Fibroblast of pulmonary artery (primary cell): ENCODE data around the gene AP1B1.

ENCODE experiments used
- DNase-seq: peaks from one replicate; pipeline ENCODE4 v3.0.0-alpha.2; 2010; ENCODE audit warnings: low read depth
- H3K4me3 ChIP-seq: replicated peaks from 2 replicates; pipeline ENCODE4 v1.5.1; 2011; ENCODE audit warnings: low read depth, mild to moderate bottlenecking, control low read depth, low read length, moderate library complexity
- TF ChIP-seq, protein P1 (sequence below): IDR thresholded peaks from 2 replicates; pipeline ENCODE4 v1.5.1; 2011; ENCODE audit warnings: mild to moderate bottlenecking, control low read depth, low read length, inconsistent platforms; ENCODE audit errors: missing control alignments

AP1B1 gene

DNA sequence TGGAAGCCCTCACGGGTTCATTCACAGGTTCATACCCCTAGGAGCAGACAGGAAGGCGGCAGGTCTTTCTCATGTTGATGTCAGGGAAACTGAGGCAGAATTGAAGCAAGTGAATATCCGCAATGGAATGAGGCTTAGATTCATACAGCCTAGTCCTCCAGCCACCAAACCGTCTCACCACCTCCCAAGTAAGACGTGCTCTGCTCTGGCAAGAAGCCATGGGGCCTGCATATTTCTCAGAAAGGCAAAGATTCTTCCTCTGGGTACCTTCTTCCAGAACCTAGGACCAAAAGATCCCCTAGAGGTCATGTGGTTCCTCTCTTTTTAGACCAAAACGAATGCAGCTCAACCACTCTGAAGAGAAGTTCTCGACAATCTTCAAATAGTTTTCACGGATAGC is 1.7 kb downstream of the AP1B1 start:
- no peak overlapping the region for H3K4me3 ChIP-seq
- DNase-seq, result no peak
- TF ChIP-seq, protein P1, sequence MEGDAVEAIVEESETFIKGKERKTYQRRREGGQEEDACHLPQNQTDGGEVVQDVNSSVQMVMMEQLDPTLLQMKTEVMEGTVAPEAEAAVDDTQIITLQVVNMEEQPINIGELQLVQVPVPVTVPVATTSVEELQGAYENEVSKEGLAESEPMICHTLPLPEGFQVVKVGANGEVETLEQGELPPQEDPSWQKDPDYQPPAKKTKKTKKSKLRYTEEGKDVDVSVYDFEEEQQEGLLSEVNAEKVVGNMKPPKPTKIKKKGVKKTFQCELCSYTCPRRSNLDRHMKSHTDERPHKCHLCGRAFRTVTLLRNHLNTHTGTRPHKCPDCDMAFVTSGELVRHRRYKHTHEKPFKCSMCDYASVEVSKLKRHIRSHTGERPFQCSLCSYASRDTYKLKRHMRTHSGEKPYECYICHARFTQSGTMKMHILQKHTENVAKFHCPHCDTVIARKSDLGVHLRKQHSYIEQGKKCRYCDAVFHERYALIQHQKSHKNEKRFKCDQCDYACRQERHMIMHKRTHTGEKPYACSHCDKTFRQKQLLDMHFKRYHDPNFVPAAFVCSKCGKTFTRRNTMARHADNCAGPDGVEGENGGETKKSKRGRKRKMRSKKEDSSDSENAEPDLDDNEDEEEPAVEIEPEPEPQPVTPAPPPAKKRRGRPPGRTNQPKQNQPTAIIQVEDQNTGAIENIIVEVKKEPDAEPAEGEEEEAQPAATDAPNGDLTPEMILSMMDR, result no peak

- TF ChIP-seq, protein P1, result no peak
- no peak overlapping the region for H3K4me3 ChIP-seq
- no peak for DNase-seq
These were observed 2.6 kb downstream of the AP1B1 start for GRCh38 chr22:29385748-29386147.

DNA sequence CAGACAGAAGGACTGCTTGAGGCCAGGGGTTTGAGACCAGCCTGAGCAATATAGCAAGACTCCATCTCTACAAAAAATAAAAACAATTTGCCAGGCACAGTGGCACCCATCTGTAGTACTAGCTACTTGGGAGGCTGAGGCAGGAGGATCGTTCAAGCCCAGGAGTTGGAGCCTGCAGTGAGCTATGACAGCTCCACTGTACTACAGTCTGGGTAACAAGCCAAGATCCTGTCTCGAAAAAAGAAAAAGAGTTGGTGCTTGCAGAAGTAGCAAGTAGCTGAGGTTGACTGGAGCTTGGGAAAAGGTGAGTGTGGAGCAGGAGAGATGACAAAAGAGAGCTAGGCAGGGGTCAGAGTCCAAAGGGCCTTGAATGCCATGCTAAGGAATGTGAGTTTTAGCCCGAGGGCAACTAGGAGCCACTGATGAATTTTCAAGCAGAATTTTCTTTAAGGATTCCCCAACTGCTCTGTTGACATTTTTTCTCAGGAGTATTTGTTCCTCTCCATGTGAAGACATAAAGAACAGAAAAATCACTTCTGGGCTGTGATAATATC is 3.1 kb downstream of the AP1B1 start:
- TF ChIP-seq, protein P1, result no peak
- no peak overlapping the region for H3K4me3 ChIP-seq
- no peak for DNase-seq

DNA sequence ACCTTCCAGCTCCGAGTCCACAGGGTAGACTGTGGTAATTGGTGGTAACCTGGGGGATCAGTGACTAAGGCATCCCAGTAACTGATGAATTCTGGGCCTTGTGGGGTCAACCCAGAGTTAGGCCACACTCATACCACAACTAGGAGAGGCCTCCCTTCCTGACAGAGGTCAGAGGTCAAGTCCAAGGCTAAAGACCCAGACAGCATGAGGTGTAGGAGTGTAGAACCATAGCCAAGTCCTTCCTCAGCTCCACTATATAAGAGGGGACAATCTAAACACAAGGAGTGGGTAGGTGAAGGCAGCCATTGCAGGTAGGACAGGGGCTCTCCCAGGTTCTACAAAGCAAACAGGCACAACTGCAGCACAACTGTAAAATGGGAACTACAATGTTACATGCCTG is 4.6 kb downstream of the AP1B1 start:
- H3K4me3 ChIP-seq, result no peak overlapping the region
- no peak for DNase-seq
- TF ChIP-seq, protein P1, result no peak

DNA sequence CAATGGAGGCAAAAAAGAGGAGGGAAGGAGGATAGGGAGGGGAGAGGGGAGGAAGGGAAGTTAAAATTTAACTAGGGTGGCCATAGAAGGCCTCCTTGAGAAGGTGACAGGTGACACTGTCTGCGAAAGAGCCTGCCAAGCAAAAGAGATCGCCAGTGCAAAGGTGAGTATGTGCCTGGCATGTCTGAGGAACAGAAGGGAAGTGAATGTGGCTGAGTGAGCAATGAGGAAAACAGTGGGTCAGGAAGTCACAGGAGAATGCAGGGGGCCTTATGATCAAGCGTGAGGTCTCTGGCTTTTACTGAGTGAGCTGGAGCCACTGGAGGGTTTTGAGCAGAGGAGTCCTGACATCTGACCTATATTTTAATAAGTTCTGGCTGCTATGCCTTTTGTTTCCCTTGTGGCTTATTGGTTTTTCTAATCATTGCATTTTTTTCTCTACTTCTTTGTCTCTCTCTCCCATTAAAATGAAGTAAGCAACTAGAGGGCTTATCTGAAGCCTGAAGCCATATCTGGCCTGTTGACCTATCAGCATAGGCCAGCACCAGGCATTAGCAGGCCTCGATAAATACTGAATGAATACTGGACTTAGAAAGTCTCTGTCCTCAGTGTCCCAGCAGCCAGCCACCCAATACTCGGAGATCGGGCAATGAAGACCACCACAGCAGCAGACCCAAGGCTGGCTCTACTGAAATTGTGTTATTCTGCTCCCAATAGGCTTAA is 5.6 kb downstream of the AP1B1 start:
- no peak overlapping the region for H3K4me3 ChIP-seq
- TF ChIP-seq, protein P1, result no peak
- DNase-seq, result no peak

- TF ChIP-seq, protein P1, result no peak
- no peak for DNase-seq
These were observed 7.5 kb downstream of the AP1B1 start for GRCh38 chr22:29380856-29381255.

DNA sequence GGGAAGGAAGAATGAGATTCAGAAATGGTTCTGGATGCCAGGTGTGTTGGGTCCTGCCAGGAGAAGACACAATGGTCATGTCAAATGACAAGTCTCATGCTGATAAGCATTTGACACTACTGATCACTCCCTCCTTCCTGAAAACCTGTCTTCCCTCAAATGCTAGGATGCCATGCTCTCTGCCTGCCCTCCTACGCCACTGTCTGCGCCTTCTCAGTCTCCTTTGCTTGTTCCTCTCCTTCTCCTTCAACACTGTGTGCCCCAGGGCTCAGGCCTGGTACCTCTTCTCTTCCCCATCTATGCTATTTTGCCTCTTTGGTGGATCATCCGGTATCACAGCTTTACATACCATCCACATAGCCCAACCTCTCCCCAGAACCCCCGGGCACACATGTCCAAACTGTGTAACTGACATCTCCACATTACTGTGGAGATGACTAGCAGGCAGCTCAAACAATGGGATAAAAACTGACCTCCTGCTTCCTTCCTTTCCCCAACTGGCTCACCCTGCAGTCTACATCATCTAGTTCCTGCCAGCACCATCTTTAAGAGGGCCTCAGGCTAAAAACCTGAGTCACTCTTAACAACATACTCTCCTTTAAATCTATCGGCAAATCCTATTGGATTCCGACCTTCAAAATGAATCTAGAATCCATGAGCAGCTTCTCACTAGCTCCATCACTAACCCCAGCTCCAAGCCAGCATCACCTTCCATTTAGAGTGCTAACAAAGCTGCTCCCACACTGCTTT is 8.2 kb downstream of the AP1B1 start:
- peak; percentile 49 for DNase-seq
- H3K4me3 ChIP-seq, result no peak overlapping the region
- TF ChIP-seq, protein P1, result no peak

More at GRCh38 chr22:29380856-29381255, 7.5 kb downstream of the AP1B1 start:
- H3K4me3 ChIP-seq, result no peak overlapping the region
